HEK293 (cell line): ENCODE measurements around the gene ZCCHC2.

Source experiments
- CTCF ChIA-PET: fragments of 350-600 bp; formaldehyde crosslinking; extraction: SDS; loops from one replicate; lab custom pipeline; 2021; ENCODE audit warnings: antibody characterized with exemption; lab: Yijun Ruan, JAX
- POLR2A ChIA-PET: fragments of 300-600 bp; formaldehyde crosslinking; extraction: SDS; loops from one replicate; lab custom pipeline; 2020; ENCODE audit warnings: antibody characterized with exemption, inconsistent platforms; lab: Yijun Ruan, JAX
- H3K27ac ChIP-seq: fragments of 200-500 bp; sonication (Bioruptor generic); 2 replicates; pipeline ENCODE4 v1.5.1; 2014; ENCODE audit warnings: low read depth, low read length, control low read depth, inconsistent platforms; ENCODE audit errors: extremely low read depth
- H3K36me3 ChIP-seq, 2 experiments: fragments of 200-500 bp in 1 of 2; sonication (Bioruptor generic) in 1 of 2; 1 replicate in 1 of 2; 2 replicates in 1 of 2; pipeline ENCODE4 v1.5.1; 2014 to 2017; ENCODE audit warnings: inconsistent platforms in 2 of 2, low read length in 2 of 2; ENCODE audit not compliant: control insufficient read depth in 2 of 2, insufficient read depth in 1 of 2
- H3K4me1 ChIP-seq: fragments of 200-500 bp; sonication (Bioruptor generic); 2 replicates; pipeline ENCODE4 v1.5.1; 2014; ENCODE audit warnings: mild to moderate bottlenecking, low read length, inconsistent platforms; ENCODE audit not compliant: control insufficient read depth, insufficient read depth
- H3K4me3 ChIP-seq: 2 replicates; pipeline ENCODE4 v1.5.1; 2011; ENCODE audit warnings: low read depth, mild to moderate bottlenecking, control low read depth, low read length, moderate library complexity
- H3K9me3 ChIP-seq: fragments of 200-500 bp; sonication (Bioruptor generic); 2 replicates; pipeline ENCODE4 v1.5.1; 2014; ENCODE audit warnings: low read depth, low read length, inconsistent platforms; ENCODE audit not compliant: control insufficient read depth, insufficient read depth
- KLF9 ChIP-seq: fragments of 450-650 bp; formaldehyde crosslinking; IDR thresholded peaks from 2 replicates; pipeline ENCODE4 v1.5.1; 2016; ENCODE audit warnings: missing biosample characterization, missing genetic modification characterization, low read depth
- ZNF366 ChIP-seq: fragments of 450-650 bp; formaldehyde crosslinking; conservative IDR thresholded peaks from 2 replicates; pipeline ENCODE4 v1.5.1; 2016; ENCODE audit warnings: missing biosample characterization, missing genetic modification characterization
- ZNF626 ChIP-seq: fragments of 450-650 bp; sonication (Bioruptor Pico); formaldehyde crosslinking; IDR thresholded peaks from 2 replicates; pipeline ENCODE4 v1.5.1; 2018; ENCODE audit warnings: missing biosample characterization, missing genetic modification characterization, inconsistent platforms
- ZNF747 ChIP-seq: fragments of 450-650 bp; formaldehyde crosslinking; IDR thresholded peaks from 2 replicates; pipeline ENCODE4 v1.5.1; 2016; ENCODE audit warnings: missing biosample characterization, missing genetic modification characterization
- ZSCAN18 ChIP-seq: fragments of 450-650 bp; formaldehyde crosslinking; IDR thresholded peaks from 2 replicates; pipeline ENCODE4 v1.5.1; 2016; ENCODE audit warnings: missing biosample characterization, missing genetic modification characterization
- TF ChIP-seq, protein P1 (sequence below): fragments of 450-650 bp; formaldehyde crosslinking; IDR thresholded peaks from 2 replicates; pipeline ENCODE4 v1.5.1; 2016; ENCODE audit warnings: missing biosample characterization, missing genetic modification characterization

Gene ZCCHC2

GRCh38 chr18:62621546-62621945, 98.7 kb downstream of the ZCCHC2 start (continued):
- no peak for TF ChIP-seq ZSCAN18 (tag by site-specific recombination)
- no peak for TF ChIP-seq ZNF366 (tag by site-specific recombination)

DNA sequence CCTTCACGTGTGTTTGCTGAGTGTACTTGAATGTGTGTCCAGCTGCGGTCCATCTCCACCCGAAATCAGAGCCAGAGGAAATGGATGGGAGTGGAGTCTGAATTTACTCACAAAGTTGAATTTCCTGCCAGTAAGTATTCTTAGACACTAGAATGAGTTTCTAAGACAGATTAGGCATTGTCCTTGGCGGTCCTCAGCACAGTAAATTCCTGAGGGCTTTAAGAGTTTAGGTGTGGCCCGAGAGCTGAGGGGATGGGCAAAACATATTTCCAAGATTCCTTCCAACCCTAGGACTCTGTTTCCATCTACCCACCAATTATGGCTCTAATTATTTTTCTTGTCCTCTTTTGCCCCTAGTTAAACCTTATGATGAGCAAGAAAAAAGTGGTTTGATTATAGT, 102.2 kb downstream of the ZCCHC2 start:
- Histone ChIP-seq H3K4me1 (no peaks in the 10 kb centered on the region), H3K27ac (no peak overlapping the region), H3K36me3 (no peaks in the 10 kb centered on the region), H3K4me3 (no peak overlapping the region), H3K9me3 (no peaks in the 10 kb centered on the region; the same call in 1 of the 2 replicates)
- POLR2A ChIA-PET: no interaction called here
- CTCF ChIA-PET: interaction anchor here (1.3 kb wide), 1 partner anchor 38 kb away, joined by 4 read pairs; no protein-coding TSS in a partner anchor
- TF ChIP-seq KLF9 (tag by site-specific recombination) (no peak), ZNF747 (no peak), ZNF626 (tag by site-specific recombination) (no peak)
- TF ChIP-seq, protein P1, sequence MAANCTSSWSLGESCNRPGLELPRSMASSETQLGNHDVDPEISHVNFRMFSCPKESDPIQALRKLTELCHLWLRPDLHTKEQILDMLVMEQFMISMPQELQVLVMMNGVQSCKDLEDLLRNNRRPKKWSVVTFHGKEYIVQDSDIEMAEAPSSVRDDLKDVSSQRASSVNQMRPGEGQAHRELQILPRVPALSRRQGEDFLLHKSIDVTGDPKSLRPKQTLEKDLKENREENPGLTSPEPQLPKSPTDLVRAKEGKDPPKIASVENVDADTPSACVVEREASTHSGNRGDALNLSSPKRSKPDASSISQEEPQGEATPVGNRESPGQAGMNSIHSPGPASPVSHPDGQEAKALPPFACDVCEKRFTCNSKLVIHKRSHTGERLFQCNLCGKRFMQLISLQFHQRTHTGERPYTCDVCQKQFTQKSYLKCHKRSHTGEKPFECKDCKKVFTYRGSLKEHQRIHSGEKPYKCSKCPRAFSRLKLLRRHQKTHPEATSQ: no peak
